HepG2 (cell line): ENCODE measurements around the gene EGFL8. TPM values are rescaled to one million over a fixed set of nuclear protein-coding genes. Genes with fewer than 3 reads are reported as not detected.

Source experiments
- ARNT2 ChIP-seq: sonication (generic); formaldehyde crosslinking; IDR thresholded peaks from 2 replicates; pipeline ENCODE4 v1.8.0; 2022; ENCODE audit warnings: mild to moderate bottlenecking, low read depth, missing genetic modification reagents, moderate library complexity
- FOXC1 ChIP-seq: sonication (generic); formaldehyde crosslinking; IDR thresholded peaks from 2 replicates; pipeline ENCODE4 v1.8.0; 2022; ENCODE audit warnings: mild to moderate bottlenecking, missing genetic modification reagents, borderline replicate concordance
- GFI1 ChIP-seq: sonication (generic); formaldehyde crosslinking; IDR thresholded peaks from 2 replicates; pipeline ENCODE4 v1.5.0; 2020; ENCODE audit warnings: missing genetic modification reagents, mild to moderate bottlenecking, borderline replicate concordance
- GZF1 ChIP-seq: sonication (generic); formaldehyde crosslinking; IDR thresholded peaks from 2 replicates; pipeline ENCODE4 v1.5.1; 2020; ENCODE audit warnings: mild to moderate bottlenecking, missing genetic modification reagents
- JARID2 ChIP-seq: sonication (generic); formaldehyde crosslinking; IDR thresholded peaks from 2 replicates; pipeline ENCODE4 v1.8.1; 2023; ENCODE audit warnings: missing genetic modification reagents, inconsistent platforms; ENCODE audit not compliant: insufficient replicate concordance
- KLF9 ChIP-seq: IDR thresholded peaks from 2 replicates; pipeline ENCODE4 v1.6.1; 2016; ENCODE audit warnings: low read depth
- ZNF329 ChIP-seq: sonication (generic); formaldehyde crosslinking; IDR thresholded peaks from 2 replicates; pipeline ENCODE4 v1.9.0; 2021; ENCODE audit warnings: low read depth, mild to moderate bottlenecking, missing genetic modification reagents
- ZNF776 ChIP-seq: sonication (generic); formaldehyde crosslinking; IDR thresholded peaks from 2 replicates; pipeline ENCODE4 v1.4.0; 2020; ENCODE audit warnings: mild to moderate bottlenecking, missing genetic modification reagents
- ZNF784 ChIP-seq: sonication (generic); formaldehyde crosslinking; IDR thresholded peaks from 2 replicates; pipeline ENCODE4 v1.5.1; 2020; ENCODE audit warnings: missing genetic modification reagents, mild to moderate bottlenecking, borderline replicate concordance
- ZNF878 ChIP-seq: sonication (generic); formaldehyde crosslinking; IDR thresholded peaks from 2 replicates; pipeline ENCODE4 v1.8.1; 2023; ENCODE audit warnings: mild to moderate bottlenecking, missing genetic modification reagents, moderate library complexity
- polyA plus RNA-seq, 8 experiments: library from polyadenylated mRNA; depleted of rRNA in 3 of 8; stranded (reverse) in 7 of 8; unstranded in 1 of 8; fragments of >200 nt; fragmentation: Illumina TruSeq in 4 of 8; extraction: Trizol in 4 of 8; gene quantifications; 2 replicates each; pipeline versions ENCODE4 v1.2.1 to v1.2.3, GENCODE V29; 2011 to 2016; ENCODE audit warnings: low read depth in 4 of 8, missing spikeins in 1 of 8, mixed read lengths in 1 of 8; ENCODE audit not compliant: insufficient read depth in 1 of 8
- total RNA-seq, 5 experiments: library from RNA; depleted of rRNA; stranded (reverse); fragments of >200 nt; fragmentation: Illumina TruSeq; extraction: Trizol; gene quantifications; 2 replicates each; pipeline ENCODE4 v1.2.3, GENCODE V29; 2016; ENCODE audit warnings: low read depth in 1 of 5
- TF ChIP-seq, protein P1 (sequence below): IDR thresholded peaks from 2 replicates; pipeline ENCODE4 v1.6.1; 2016; ENCODE audit warnings: low read depth, missing genetic modification reagents, missing compliant biosample characterization
- TF ChIP-seq, protein P2 (sequence below): sonication (generic); formaldehyde crosslinking; conservative IDR thresholded peaks from 2 replicates; pipeline ENCODE4 v1.4.0; 2020; ENCODE audit warnings: mild to moderate bottlenecking, missing genetic modification reagents, moderate library complexity

EGFL8 gene
- total and polyA plus RNA-seq, 2 of the 13 experiments (the other 11 are each of a cell fraction or from before 2014, with no cell fraction given), result 10.0 to 11.5 TPM

- TF ChIP-seq, protein P1, sequence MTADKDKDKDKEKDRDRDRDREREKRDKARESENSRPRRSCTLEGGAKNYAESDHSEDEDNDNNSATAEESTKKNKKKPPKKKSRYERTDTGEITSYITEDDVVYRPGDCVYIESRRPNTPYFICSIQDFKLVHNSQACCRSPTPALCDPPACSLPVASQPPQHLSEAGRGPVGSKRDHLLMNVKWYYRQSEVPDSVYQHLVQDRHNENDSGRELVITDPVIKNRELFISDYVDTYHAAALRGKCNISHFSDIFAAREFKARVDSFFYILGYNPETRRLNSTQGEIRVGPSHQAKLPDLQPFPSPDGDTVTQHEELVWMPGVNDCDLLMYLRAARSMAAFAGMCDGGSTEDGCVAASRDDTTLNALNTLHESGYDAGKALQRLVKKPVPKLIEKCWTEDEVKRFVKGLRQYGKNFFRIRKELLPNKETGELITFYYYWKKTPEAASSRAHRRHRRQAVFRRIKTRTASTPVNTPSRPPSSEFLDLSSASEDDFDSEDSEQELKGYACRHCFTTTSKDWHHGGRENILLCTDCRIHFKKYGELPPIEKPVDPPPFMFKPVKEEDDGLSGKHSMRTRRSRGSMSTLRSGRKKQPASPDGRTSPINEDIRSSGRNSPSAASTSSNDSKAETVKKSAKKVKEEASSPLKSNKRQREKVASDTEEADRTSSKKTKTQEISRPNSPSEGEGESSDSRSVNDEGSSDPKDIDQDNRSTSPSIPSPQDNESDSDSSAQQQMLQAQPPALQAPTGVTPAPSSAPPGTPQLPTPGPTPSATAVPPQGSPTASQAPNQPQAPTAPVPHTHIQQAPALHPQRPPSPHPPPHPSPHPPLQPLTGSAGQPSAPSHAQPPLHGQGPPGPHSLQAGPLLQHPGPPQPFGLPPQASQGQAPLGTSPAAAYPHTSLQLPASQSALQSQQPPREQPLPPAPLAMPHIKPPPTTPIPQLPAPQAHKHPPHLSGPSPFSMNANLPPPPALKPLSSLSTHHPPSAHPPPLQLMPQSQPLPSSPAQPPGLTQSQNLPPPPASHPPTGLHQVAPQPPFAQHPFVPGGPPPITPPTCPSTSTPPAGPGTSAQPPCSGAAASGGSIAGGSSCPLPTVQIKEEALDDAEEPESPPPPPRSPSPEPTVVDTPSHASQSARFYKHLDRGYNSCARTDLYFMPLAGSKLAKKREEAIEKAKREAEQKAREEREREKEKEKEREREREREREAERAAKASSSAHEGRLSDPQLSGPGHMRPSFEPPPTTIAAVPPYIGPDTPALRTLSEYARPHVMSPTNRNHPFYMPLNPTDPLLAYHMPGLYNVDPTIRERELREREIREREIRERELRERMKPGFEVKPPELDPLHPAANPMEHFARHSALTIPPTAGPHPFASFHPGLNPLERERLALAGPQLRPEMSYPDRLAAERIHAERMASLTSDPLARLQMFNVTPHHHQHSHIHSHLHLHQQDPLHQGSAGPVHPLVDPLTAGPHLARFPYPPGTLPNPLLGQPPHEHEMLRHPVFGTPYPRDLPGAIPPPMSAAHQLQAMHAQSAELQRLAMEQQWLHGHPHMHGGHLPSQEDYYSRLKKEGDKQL (CRISPR knock-in tag), result peak; percentile 62
- peak; percentile 82; the same call in 1 of the 2 replicates for TF ChIP-seq ZNF776 (CRISPR knock-in tag)
- TF ChIP-seq ARNT2, result peak; percentile 78; the same call in 1 of the 2 replicates
- TF ChIP-seq ZNF878 (CRISPR knock-in tag), result peak; percentile 91; the same call in 1 of the 2 replicates
- no peak for TF ChIP-seq ZNF784 (CRISPR knock-in tag)
- TF ChIP-seq GZF1 (CRISPR knock-in tag), result peak; percentile 87
- TF ChIP-seq FOXC1 (CRISPR knock-in tag), result peak; percentile 92
- TF ChIP-seq JARID2 (CRISPR knock-in tag), result no peak
- peak; percentile 81; the same call in 1 of the 2 replicates for TF ChIP-seq KLF9
- TF ChIP-seq, protein P2, sequence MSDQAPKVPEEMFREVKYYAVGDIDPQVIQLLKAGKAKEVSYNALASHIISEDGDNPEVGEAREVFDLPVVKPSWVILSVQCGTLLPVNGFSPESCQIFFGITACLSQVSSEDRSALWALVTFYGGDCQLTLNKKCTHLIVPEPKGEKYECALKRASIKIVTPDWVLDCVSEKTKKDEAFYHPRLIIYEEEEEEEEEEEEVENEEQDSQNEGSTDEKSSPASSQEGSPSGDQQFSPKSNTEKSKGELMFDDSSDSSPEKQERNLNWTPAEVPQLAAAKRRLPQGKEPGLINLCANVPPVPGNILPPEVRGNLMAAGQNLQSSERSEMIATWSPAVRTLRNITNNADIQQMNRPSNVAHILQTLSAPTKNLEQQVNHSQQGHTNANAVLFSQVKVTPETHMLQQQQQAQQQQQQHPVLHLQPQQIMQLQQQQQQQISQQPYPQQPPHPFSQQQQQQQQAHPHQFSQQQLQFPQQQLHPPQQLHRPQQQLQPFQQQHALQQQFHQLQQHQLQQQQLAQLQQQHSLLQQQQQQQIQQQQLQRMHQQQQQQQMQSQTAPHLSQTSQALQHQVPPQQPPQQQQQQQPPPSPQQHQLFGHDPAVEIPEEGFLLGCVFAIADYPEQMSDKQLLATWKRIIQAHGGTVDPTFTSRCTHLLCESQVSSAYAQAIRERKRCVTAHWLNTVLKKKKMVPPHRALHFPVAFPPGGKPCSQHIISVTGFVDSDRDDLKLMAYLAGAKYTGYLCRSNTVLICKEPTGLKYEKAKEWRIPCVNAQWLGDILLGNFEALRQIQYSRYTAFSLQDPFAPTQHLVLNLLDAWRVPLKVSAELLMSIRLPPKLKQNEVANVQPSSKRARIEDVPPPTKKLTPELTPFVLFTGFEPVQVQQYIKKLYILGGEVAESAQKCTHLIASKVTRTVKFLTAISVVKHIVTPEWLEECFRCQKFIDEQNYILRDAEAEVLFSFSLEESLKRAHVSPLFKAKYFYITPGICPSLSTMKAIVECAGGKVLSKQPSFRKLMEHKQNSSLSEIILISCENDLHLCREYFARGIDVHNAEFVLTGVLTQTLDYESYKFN (CRISPR knock-in tag), result no peak; the same call in none of the 2 replicates
- TF ChIP-seq GFI1 (CRISPR knock-in tag), result 0 out of 2 replicates have a peak, but pooled peaks have one; percentile 3
- TF ChIP-seq ZNF329 (CRISPR knock-in tag), result peak; percentile 72; the same call in 1 of the 2 replicates
Observed at GRCh38 chr6:32195902-32196681, 31.7 kb downstream of the EGFL8 start (continued).
